ENCODE measurements around the gene LRRC1. TPM values are rescaled to one million over a fixed set of nuclear protein-coding genes. Genes with fewer than 3 reads are reported as not detected.
A peak's percentile ranks its signal among the peaks of the same experiment; 100 is the strongest.

The LRRC1 gene
- total RNA-seq, 4 donors from 2014 or later: 41.7 to 52.4 (median 48.4) TPM

- H3K4me3 ChIP-seq (replicated peaks in 1 of 3): no peak overlapping the region
- H3K27me3 ChIP-seq: no peaks in the 10 kb centered on the region
- H3K27ac ChIP-seq: peak overlapping the region; percentile 33 to 53 (median 51)
- peak; percentile 59 to 78 for DNase-seq
- H3K9me3 ChIP-seq: no peaks in the 10 kb centered on the region
- H3K4me1 ChIP-seq: peaks cover 11 to 20% of the 10 kb centered on the region in 2 donors
- 20 to 23% methylated on average over 2 of the region's 2 CpGs for WGBS, 2 donors
- intact Hi-C loops (cut with DNase I): loop anchor here (10.0 kb wide), 1 partner anchor 149 kb away; the partner anchor contains the start of gene LRRC1
- no peak for TF ChIP-seq POLR2A (IDR thresholded peaks at IDR 0.05)
- TF ChIP-seq CTCF (IDR thresholded peaks at IDR 0.05): no peak
- no peaks in the 10 kb centered on the region for H3K36me3 ChIP-seq
Measured at GRCh38 chr6:53943395-53943794, 148.6 kb downstream of the LRRC1 start.

GRCh38 chr6:53944091-53944490 lies 149.3 kb downstream of the LRRC1 start:
- intact Hi-C loops (cut with DNase I): loop anchor here (10.0 kb wide), 1 partner anchor 149 kb away; the partner anchor contains the start of gene LRRC1
- no peak overlapping the region for H3K4me3 ChIP-seq (replicated peaks in 1 of 3)
- WGBS, 2 donors: 60 to 67% methylated on average over 4 of the region's 4 CpGs
- no peaks in the 10 kb centered on the region for H3K27me3 ChIP-seq
- peaks cover 11 to 20% of the 10 kb centered on the region in 2 donors for H3K4me1 ChIP-seq
- TF ChIP-seq CTCF (IDR thresholded peaks at IDR 0.05) (no peak), POLR2A (IDR thresholded peaks at IDR 0.05) (no peak)
- no peaks in the 10 kb centered on the region for H3K36me3 ChIP-seq
- peak overlapping the region in 2 of 3 donors; percentile 33 to 53 for H3K27ac ChIP-seq
- H3K9me3 ChIP-seq: no peaks in the 10 kb centered on the region
- no peak for DNase-seq

- Histone ChIP-seq H3K4me1 (peaks cover 11 to 20% of the 10 kb centered on the region in 2 donors), H3K4me3 (replicated peaks in 1 of 3) (no peak overlapping the region), H3K9me3 (no peaks in the 10 kb centered on the region), H3K27ac (peak overlapping the region in 1 of 3 donors; percentile 53), H3K27me3 (no peaks in the 10 kb centered on the region), H3K36me3 (no peaks in the 10 kb centered on the region)
- no peak for DNase-seq
- no peak for TF ChIP-seq CTCF (IDR thresholded peaks at IDR 0.05)
- TF ChIP-seq POLR2A (IDR thresholded peaks at IDR 0.05): no peak
- 85 to 91% methylated on average over 5 of the region's 5 CpGs for WGBS, 2 donors
- intact Hi-C loops (cut with DNase I): loop anchor here (10.0 kb wide), 1 partner anchor 150 kb away; the partner anchor contains the start of gene LRRC1
Measured at GRCh38 chr6:53944543-53944942, 149.7 kb downstream of the LRRC1 start.

- 90 to 100% methylated on average over 2 to 3 of the region's 4 CpGs for WGBS, 2 donors
- no peaks in the 10 kb centered on the region for H3K9me3 ChIP-seq
- no peak overlapping the region for H3K27ac ChIP-seq
- H3K4me3 ChIP-seq (replicated peaks in 1 of 3): no peak overlapping the region
- no peak for TF ChIP-seq CTCF (IDR thresholded peaks at IDR 0.05)
- TF ChIP-seq POLR2A (IDR thresholded peaks at IDR 0.05): no peak
- H3K36me3 ChIP-seq: no peaks in the 10 kb centered on the region
- DNase-seq: no peak
- peaks cover 11 to 20% of the 10 kb centered on the region in 2 donors for H3K4me1 ChIP-seq
- intact Hi-C loops (cut with DNase I): loop anchor here (10.0 kb wide), 1 partner anchor 151 kb away; the partner anchor contains the start of gene LRRC1
- no peaks in the 10 kb centered on the region for H3K27me3 ChIP-seq
Measured at GRCh38 chr6:53945765-53946407, 151.1 kb downstream of the LRRC1 start.

- intact Hi-C loops (cut with DNase I): loop anchor here (10.0 kb wide), 1 partner anchor 153 kb away; the partner anchor contains the start of gene LRRC1
- TF ChIP-seq CTCF (IDR thresholded peaks at IDR 0.05) (no peak), POLR2A (IDR thresholded peaks at IDR 0.05) (no peak)
- DNase-seq: no peak
- 95% methylated on average over 1 of the region's 1 CpG for WGBS, 2 donors
- Histone ChIP-seq H3K4me3 (replicated peaks in 1 of 3) (no peak overlapping the region), H3K36me3 (no peaks in the 10 kb centered on the region), H3K27ac (no peak overlapping the region), H3K4me1 (peaks cover 9 to 20% of the 10 kb centered on the region in 2 donors), H3K9me3 (no peaks in the 10 kb centered on the region), H3K27me3 (no peaks in the 10 kb centered on the region)
Measured at GRCh38 chr6:53947780-53948179, 153.0 kb downstream of the LRRC1 start.

Data from thyroid gland (tissue), 4 donors.